ENCODE measurements around the gene TPT1. TPM values are rescaled to one million over a fixed set of nuclear protein-coding genes. Genes with fewer than 3 reads are reported as not detected.

The TPT1 gene
- polyA plus RNA-seq, 3 donors, result 4,875 to 13,720 (median 5,684) TPM

DNA sequence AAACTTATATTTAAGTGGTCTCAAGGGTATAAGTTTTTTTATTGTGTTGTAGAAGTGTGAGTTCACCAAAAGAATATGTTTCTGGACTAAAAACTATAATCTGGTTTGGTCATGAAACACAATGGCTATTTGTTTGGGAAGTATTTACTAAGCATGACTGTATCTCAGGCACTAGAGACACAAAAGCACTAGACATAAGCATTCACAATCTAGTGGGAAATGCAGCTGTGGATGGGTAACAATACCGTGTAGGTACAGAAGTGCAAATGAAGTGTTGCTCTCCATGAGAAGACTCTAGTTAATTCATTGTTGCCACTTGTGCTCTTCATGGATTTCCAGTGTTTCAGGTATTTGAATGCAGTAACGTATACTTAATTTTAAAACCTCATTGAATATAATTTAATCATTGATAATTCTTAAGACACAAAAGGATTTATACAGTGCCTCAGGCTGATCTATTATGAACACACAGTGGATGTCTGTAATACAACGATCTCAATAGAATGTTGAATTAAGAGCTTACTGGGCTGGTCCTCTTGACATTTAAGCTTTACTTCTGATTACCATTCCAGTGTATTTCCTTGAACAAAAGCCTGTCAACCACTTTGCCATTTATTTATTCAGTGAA is 50.9 kb downstream of the TPT1 start:
- whole genome bisulfite sequencing, 3 donors, result 86 to 94% (median 92%) methylated on average over 3 of the region's 3 CpGs
- no peak overlapping the region for H3K27ac ChIP-seq (ENCODE audit: low read depth, low read length)

Other genes with a start within 250 kb of the TPT1 start
- gene GTF2F2, start 220.7 kb downstream of the TPT1 start, polyA plus RNA-seq, result 10 to 100 TPM in 1 of 3 donors, 1 to 10 TPM in 2; 8.1 to 12.5 (median 9.1) TPM
- under 1 TPM in 1 of 3 donors, not detected in 2; 0.37 TPM for gene KCTD4, start 140.1 kb downstream of the TPT1 start, polyA plus RNA-seq
- 10 to 100 TPM in 1 of 3 donors, 1 to 10 TPM in 2; 3.3 to 14.1 (median 9.5) TPM for gene SLC25A30, start 77.2 kb upstream of the TPT1 start, polyA plus RNA-seq
- gene COG3, start 123.8 kb upstream of the TPT1 start, polyA plus RNA-seq, result 10 to 100 TPM; 11.1 to 15.4 (median 11.6) TPM

Data from adipose tissue (tissue), 3 donors.